Measurements from ENCODE around the gene TAF1D.

DNA sequence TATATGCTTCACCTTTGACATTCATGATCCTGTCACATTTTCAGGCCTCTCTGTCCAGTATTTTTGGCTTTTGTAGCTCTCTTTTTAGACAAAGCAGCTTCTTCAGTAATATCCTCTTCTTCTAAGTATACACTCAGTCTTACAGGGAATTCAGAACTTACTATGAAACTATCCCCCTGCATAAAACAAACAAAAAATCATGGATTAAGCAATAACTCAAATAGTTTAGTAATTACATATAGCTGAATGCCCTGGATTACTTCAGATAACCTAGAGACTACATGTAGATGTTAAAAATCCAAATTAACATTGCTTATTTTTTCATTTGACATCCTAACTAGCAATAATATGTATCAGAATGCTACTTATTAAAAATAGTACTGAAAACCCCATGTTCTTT is 5.2 kb downstream of the TAF1D start:
- TF ChIP-seq, protein P1, sequence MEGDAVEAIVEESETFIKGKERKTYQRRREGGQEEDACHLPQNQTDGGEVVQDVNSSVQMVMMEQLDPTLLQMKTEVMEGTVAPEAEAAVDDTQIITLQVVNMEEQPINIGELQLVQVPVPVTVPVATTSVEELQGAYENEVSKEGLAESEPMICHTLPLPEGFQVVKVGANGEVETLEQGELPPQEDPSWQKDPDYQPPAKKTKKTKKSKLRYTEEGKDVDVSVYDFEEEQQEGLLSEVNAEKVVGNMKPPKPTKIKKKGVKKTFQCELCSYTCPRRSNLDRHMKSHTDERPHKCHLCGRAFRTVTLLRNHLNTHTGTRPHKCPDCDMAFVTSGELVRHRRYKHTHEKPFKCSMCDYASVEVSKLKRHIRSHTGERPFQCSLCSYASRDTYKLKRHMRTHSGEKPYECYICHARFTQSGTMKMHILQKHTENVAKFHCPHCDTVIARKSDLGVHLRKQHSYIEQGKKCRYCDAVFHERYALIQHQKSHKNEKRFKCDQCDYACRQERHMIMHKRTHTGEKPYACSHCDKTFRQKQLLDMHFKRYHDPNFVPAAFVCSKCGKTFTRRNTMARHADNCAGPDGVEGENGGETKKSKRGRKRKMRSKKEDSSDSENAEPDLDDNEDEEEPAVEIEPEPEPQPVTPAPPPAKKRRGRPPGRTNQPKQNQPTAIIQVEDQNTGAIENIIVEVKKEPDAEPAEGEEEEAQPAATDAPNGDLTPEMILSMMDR (IDR thresholded peaks at IDR 0.05; ENCODE audit: extremely low read depth in 1 of 2, insufficient read depth in 1 of 2, low read depth in 1 of 2, low read length in 2 of 2), result no peak
- TF ChIP-seq, protein P2, sequence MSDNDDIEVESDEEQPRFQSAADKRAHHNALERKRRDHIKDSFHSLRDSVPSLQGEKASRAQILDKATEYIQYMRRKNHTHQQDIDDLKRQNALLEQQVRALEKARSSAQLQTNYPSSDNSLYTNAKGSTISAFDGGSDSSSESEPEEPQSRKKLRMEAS (IDR thresholded peaks at IDR 0.05; ENCODE audit: insufficient read depth, insufficient read length), result no peak
- TF ChIP-seq POLR2A (IDR thresholded peaks at IDR 0.05; ENCODE audit: low read depth, low read length) (no peak), POLR2AphosphoS5 (IDR thresholded peaks at IDR 0.05; ENCODE audit: insufficient read depth, low read depth, low read length) (no peak), GATA2 (IDR thresholded peaks at IDR 0.05; ENCODE audit: insufficient read depth, insufficient read length, low read depth, low read length) (no peak)
